HEK293 (cell line): Measurements from ENCODE around the gene TTC31.

Experiments
- CTCF ChIA-PET: fragments of 350-600 bp; formaldehyde crosslinking; extraction: SDS; loops from one replicate; lab custom pipeline; 2021; ENCODE audit warnings: antibody characterized with exemption; lab: Yijun Ruan, JAX
- POLR2A ChIA-PET: fragments of 300-600 bp; formaldehyde crosslinking; extraction: SDS; loops from one replicate; lab custom pipeline; 2020; ENCODE audit warnings: antibody characterized with exemption, inconsistent platforms; lab: Yijun Ruan, JAX
- H3K27ac ChIP-seq: fragments of 200-500 bp; sonication (Bioruptor generic); 2 replicates; pipeline ENCODE4 v1.5.1; 2014; ENCODE audit warnings: low read depth, low read length, control low read depth, inconsistent platforms; ENCODE audit errors: extremely low read depth
- H3K36me3 ChIP-seq, 2 experiments: fragments of 200-500 bp in 1 of 2; sonication (Bioruptor generic) in 1 of 2; 1 replicate in 1 of 2; 2 replicates in 1 of 2; pipeline ENCODE4 v1.5.1; 2014 to 2017; ENCODE audit warnings: inconsistent platforms in 2 of 2, low read length in 2 of 2; ENCODE audit not compliant: control insufficient read depth in 2 of 2, insufficient read depth in 1 of 2
- H3K4me1 ChIP-seq: fragments of 200-500 bp; sonication (Bioruptor generic); 2 replicates; pipeline ENCODE4 v1.5.1; 2014; ENCODE audit warnings: mild to moderate bottlenecking, low read length, inconsistent platforms; ENCODE audit not compliant: control insufficient read depth, insufficient read depth
- H3K4me3 ChIP-seq: 2 replicates; pipeline ENCODE4 v1.5.1; 2011; ENCODE audit warnings: low read depth, mild to moderate bottlenecking, control low read depth, low read length, moderate library complexity
- H3K9me3 ChIP-seq: fragments of 200-500 bp; sonication (Bioruptor generic); 2 replicates; pipeline ENCODE4 v1.5.1; 2014; ENCODE audit warnings: low read depth, low read length, inconsistent platforms; ENCODE audit not compliant: control insufficient read depth, insufficient read depth
- GLIS2 ChIP-seq: fragments of 450-650 bp; formaldehyde crosslinking; IDR thresholded peaks from 2 replicates; pipeline ENCODE4 v1.5.1; 2016; ENCODE audit warnings: missing biosample characterization, missing genetic modification characterization
- HOXA7 ChIP-seq: sonication (generic); formaldehyde crosslinking; IDR thresholded peaks from 2 replicates; pipeline ENCODE4 v1.8.1; 2022; ENCODE audit warnings: missing genetic modification reagents, borderline replicate concordance
- INSM2 ChIP-seq: fragments of 450-650 bp; formaldehyde crosslinking; IDR thresholded peaks from 2 replicates; pipeline ENCODE4 v1.5.1; 2016; ENCODE audit warnings: missing biosample characterization, missing genetic modification characterization
- OVOL3 ChIP-seq: fragments of 450-650 bp; formaldehyde crosslinking; IDR thresholded peaks from 2 replicates; pipeline ENCODE4 v1.5.1; 2016; ENCODE audit warnings: missing biosample characterization, missing genetic modification characterization
- ZNF10 ChIP-seq: fragments of 450-650 bp; formaldehyde crosslinking; IDR thresholded peaks from 2 replicates; pipeline ENCODE4 v1.5.1; 2017; ENCODE audit warnings: missing biosample characterization, missing genetic modification characterization
- ZNF155 ChIP-seq: fragments of 450-650 bp; formaldehyde crosslinking; IDR thresholded peaks from 2 replicates; pipeline ENCODE4 v1.5.1; 2016; ENCODE audit warnings: missing biosample characterization, missing genetic modification characterization
- ZNF169 ChIP-seq: fragments of 450-650 bp; formaldehyde crosslinking; IDR thresholded peaks from 2 replicates; pipeline ENCODE4 v1.5.1; 2016; ENCODE audit warnings: missing biosample characterization, missing genetic modification characterization
- ZNF274 ChIP-seq, 2 experiments: fragments of 200-500 bp in 1 of 2; fragments of 450-650 bp in 1 of 2; sonication (Bioruptor generic) in 1 of 2; formaldehyde crosslinking in 1 of 2; IDR thresholded peaks; 2 replicates each; pipeline versions ENCODE4 v1.5.1 to v1.6.1; 2014 to 2016; ENCODE audit warnings: borderline replicate concordance in 1 of 2, inconsistent platforms in 1 of 2, low read length in 1 of 2, missing biosample characterization in 1 of 2, missing genetic modification characterization in 1 of 2
- ZNF302 ChIP-seq: fragments of 450-650 bp; formaldehyde crosslinking; IDR thresholded peaks from 2 replicates; pipeline ENCODE4 v1.5.1; 2016; ENCODE audit warnings: missing biosample characterization, missing genetic modification characterization, low read depth
- ZNF366 ChIP-seq: fragments of 450-650 bp; formaldehyde crosslinking; conservative IDR thresholded peaks from 2 replicates; pipeline ENCODE4 v1.5.1; 2016; ENCODE audit warnings: missing biosample characterization, missing genetic modification characterization
- ZNF530 ChIP-seq: fragments of 450-650 bp; formaldehyde crosslinking; IDR thresholded peaks from 2 replicates; pipeline ENCODE4 v1.5.1; 2016; ENCODE audit warnings: low read depth, missing biosample characterization, missing genetic modification characterization
- ZNF549 ChIP-seq: fragments of 450-650 bp; IDR thresholded peaks from 2 replicates; pipeline ENCODE4 v1.5.1; 2018; ENCODE audit warnings: missing biosample characterization, missing genetic modification characterization, mild to moderate bottlenecking, inconsistent platforms, moderate library complexity
- ZNF555 ChIP-seq: fragments of 450-650 bp; formaldehyde crosslinking; conservative IDR thresholded peaks from 2 replicates; pipeline ENCODE4 v1.5.1; 2017; ENCODE audit warnings: missing biosample characterization, mild to moderate bottlenecking, missing genetic modification characterization, inconsistent platforms
- ZNF623 ChIP-seq: fragments of 450-650 bp; formaldehyde crosslinking; IDR thresholded peaks from 2 replicates; pipeline ENCODE4 v1.5.1; 2016; ENCODE audit warnings: missing biosample characterization, missing genetic modification characterization
- ZNF626 ChIP-seq: fragments of 450-650 bp; sonication (Bioruptor Pico); formaldehyde crosslinking; IDR thresholded peaks from 2 replicates; pipeline ENCODE4 v1.5.1; 2018; ENCODE audit warnings: missing biosample characterization, missing genetic modification characterization, inconsistent platforms
- ZNF654 ChIP-seq: fragments of 450-650 bp; formaldehyde crosslinking; IDR thresholded peaks from 2 replicates; pipeline ENCODE4 v1.5.1; 2016; ENCODE audit warnings: low read depth, missing biosample characterization, missing genetic modification characterization
- ZNF747 ChIP-seq: fragments of 450-650 bp; formaldehyde crosslinking; IDR thresholded peaks from 2 replicates; pipeline ENCODE4 v1.5.1; 2016; ENCODE audit warnings: missing biosample characterization, missing genetic modification characterization
- ZNF791 ChIP-seq: fragments of 450-650 bp; formaldehyde crosslinking; IDR thresholded peaks from 2 replicates; pipeline ENCODE4 v1.5.1; 2016; ENCODE audit warnings: missing biosample characterization, missing genetic modification characterization
- ZNF830 ChIP-seq: fragments of 450-650 bp; IDR thresholded peaks from 2 replicates; pipeline ENCODE4 v1.5.0; 2018; ENCODE audit warnings: missing biosample characterization, missing genetic modification characterization, low read depth, mild to moderate bottlenecking, moderate library complexity
- ZSCAN5A ChIP-seq: fragments of 450-650 bp; formaldehyde crosslinking; IDR thresholded peaks from 2 replicates; pipeline ENCODE4 v1.5.1; 2016; ENCODE audit warnings: missing biosample characterization, missing genetic modification characterization
- TF ChIP-seq, protein P1 (sequence below): fragments of 450-650 bp; formaldehyde crosslinking; IDR thresholded peaks from 2 replicates; pipeline ENCODE4 v1.5.1; 2017; ENCODE audit warnings: missing biosample characterization, missing genetic modification characterization
- TF ChIP-seq, protein P2 (sequence below): fragments of 450-650 bp; formaldehyde crosslinking; optimal IDR thresholded peaks from 2 replicates; pipeline ENCODE3; 2016; ENCODE audit warnings: missing biosample characterization, mild to moderate bottlenecking, missing genetic modification characterization
- TF ChIP-seq, protein P3 (sequence below): fragments of 450-650 bp; formaldehyde crosslinking; IDR thresholded peaks from 2 replicates; pipeline ENCODE4 v1.5.1; 2016; ENCODE audit warnings: missing biosample characterization, missing genetic modification characterization

TTC31 gene

DNA sequence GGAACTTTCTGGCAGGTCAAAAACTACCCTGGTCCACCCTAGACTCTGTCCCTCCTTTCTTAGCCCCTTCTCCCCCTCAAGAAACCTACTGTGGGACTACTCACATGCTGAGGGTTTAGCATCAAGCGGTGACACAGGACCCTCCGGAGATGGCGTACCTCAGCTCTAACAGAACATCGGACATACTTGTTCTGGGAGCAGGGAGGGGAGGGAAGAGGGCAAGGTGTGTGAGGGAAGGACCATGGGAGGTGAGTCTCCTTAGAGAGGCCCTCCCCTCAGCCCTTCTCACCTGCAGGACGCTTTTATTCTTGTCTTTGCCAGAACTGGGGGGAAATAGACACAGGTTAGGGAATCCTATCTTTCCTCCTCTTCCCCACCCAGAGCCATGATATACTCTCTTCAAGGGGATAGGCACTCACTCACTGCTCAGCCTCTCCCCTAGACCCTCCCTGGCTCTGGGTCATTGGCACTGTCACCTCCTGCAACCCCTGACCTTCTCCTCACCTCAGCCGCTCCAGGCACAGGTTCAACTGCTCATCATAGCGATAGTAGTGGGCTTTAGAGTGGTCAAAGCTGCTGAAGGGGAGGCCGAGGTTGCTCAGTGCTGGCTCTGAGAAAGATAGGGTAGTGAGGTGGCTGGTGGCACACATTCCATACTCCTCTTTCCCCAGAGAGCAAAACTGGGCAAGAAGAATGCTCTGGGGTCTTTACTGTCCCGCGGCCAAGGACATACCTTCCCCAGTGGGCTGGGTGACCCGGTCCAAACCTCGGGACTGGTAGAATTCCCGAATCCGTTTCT is 22.8 kb downstream of the TTC31 start:
- H3K4me3 ChIP-seq: no peak overlapping the region
- H3K9me3 ChIP-seq: no peaks in the 10 kb centered on the region
- POLR2A ChIA-PET: interaction anchor here (3.1 to 3.3 kb wide), 2 partner anchors 21 to 24 kb away, joined by 12 to 18 read pairs; partner anchors contain the start of genes AUP1, DQX1 and HTRA2
- peaks cover 4% of the 10 kb centered on the region; the same call in 1 of the 2 replicates for H3K4me1 ChIP-seq
- CTCF ChIA-PET: interaction anchor here (0.8 to 2.8 kb wide), 5 partner anchors 12 to 82 kb away, joined by 3 to 13 read pairs (median 4); partner anchors contain the start of genes CCDC142, DQX1 and TTC31
- TF ChIP-seq ZNF302: no peak
- TF ChIP-seq ZNF530 (tag by site-specific recombination): no peak
- no peak for TF ChIP-seq ZNF155 (tag by site-specific recombination)
- no peak for TF ChIP-seq ZNF555 (tag by site-specific recombination)
- TF ChIP-seq ZSCAN5A (tag by site-specific recombination): no peak
- TF ChIP-seq ZNF830 (tag by site-specific recombination): no peak
- TF ChIP-seq, protein P1, sequence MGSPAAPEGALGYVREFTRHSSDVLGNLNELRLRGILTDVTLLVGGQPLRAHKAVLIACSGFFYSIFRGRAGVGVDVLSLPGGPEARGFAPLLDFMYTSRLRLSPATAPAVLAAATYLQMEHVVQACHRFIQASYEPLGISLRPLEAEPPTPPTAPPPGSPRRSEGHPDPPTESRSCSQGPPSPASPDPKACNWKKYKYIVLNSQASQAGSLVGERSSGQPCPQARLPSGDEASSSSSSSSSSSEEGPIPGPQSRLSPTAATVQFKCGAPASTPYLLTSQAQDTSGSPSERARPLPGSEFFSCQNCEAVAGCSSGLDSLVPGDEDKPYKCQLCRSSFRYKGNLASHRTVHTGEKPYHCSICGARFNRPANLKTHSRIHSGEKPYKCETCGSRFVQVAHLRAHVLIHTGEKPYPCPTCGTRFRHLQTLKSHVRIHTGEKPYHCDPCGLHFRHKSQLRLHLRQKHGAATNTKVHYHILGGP (tag by site-specific recombination): no peak
- no peak for TF ChIP-seq OVOL3
- TF ChIP-seq ZNF747 (tag by site-specific recombination): no peak
- no peak for TF ChIP-seq ZNF791
- TF ChIP-seq, protein P2, sequence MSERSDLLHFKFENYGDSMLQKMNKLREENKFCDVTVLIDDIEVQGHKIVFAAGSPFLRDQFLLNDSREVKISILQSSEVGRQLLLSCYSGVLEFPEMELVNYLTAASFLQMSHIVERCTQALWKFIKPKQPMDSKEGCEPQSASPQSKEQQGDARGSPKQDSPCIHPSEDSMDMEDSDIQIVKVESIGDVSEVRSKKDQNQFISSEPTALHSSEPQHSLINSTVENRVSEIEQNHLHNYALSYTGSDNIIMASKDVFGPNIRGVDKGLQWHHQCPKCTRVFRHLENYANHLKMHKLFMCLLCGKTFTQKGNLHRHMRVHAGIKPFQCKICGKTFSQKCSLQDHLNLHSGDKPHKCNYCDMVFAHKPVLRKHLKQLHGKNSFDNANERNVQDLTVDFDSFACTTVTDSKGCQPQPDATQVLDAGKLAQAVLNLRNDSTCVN (tag by site-specific recombination): no peak
- no peak for TF ChIP-seq HOXA7 (CRISPR knock-in tag)
- TF ChIP-seq, protein P3, sequence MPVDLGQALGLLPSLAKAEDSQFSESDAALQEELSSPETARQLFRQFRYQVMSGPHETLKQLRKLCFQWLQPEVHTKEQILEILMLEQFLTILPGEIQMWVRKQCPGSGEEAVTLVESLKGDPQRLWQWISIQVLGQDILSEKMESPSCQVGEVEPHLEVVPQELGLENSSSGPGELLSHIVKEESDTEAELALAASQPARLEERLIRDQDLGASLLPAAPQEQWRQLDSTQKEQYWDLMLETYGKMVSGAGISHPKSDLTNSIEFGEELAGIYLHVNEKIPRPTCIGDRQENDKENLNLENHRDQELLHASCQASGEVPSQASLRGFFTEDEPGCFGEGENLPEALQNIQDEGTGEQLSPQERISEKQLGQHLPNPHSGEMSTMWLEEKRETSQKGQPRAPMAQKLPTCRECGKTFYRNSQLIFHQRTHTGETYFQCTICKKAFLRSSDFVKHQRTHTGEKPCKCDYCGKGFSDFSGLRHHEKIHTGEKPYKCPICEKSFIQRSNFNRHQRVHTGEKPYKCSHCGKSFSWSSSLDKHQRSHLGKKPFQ: no peak
- TF ChIP-seq ZNF623 (tag by site-specific recombination): no peak
- no peak for TF ChIP-seq ZNF169 (tag by site-specific recombination)
- H3K36me3 ChIP-seq: peaks cover 4 to 20% of the 10 kb centered on the region in 2 experiments; a peak in 2 of 3 replicates
- H3K27ac ChIP-seq: no peak overlapping the region

DNA sequence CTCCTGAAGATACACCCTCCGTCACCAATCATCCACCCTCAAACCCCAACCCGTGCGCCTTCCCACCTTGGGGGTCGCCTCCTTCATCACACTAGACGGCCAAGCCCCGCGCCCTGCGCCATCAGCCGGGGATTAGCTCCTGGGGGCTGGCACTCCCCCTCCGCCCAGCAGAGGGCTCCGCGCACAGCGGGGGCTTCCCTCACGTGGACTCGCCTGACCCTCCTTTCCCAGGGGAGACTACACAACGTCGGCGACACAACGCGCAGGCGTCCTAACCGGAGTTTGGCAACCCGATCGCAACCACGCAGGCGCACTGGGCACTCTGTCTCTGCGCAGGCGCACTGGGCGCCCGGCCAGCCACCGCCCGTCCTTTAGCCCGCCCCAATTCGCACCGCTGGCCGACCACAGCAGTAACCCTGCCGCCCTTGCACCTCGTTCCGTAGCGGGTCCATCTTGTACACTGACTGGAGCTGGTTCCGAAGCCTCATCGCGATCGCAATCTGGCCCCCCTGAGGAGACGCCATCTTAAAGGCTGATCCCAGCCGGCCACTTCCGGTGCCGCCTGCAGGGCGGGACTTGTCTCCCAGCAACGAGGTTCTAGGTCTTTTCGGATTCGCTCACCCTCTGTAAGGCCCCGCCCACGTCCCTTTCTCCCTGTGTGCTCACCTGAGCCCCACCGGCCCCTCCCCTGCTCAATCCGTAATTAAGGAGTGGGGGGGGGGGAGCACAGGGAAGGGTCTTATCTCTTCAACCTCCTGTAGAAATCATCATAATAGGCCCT is 24.5 kb downstream of the TTC31 start, which contains the start of gene PCGF1:
Gene PCGF1, minus strand, starts transcription at position 551 of the 781 bp plus-strand sequence. Its CDS starts 27 bp downstream, at position 524.
- CTCF ChIA-PET: interaction anchor here (0.9 to 1.2 kb wide), 2 partner anchors 25 to 73 kb away, joined by 4 read pairs; no protein-coding TSS in a partner anchor
- TF ChIP-seq ZNF549 (tag by site-specific recombination) (no peak), ZNF10 (tag by site-specific recombination) (no peak), ZNF626 (no peak), INSM2 (tag by site-specific recombination) (peak; percentile 37; the same call in 1 of the 2 replicates), GLIS2 (tag by site-specific recombination) (peak; percentile 98), ZNF274 (IDR thresholded peaks at IDR 0.05; ENCODE audit: low read length) (no peak), ZNF274 (tag by site-specific recombination; IDR thresholded peaks at IDR 0.05; ENCODE audit: borderline replicate concordance) (no peak), ZNF791 (no peak), ZNF366 (tag by site-specific recombination) (no peak; the same call in none of the 2 replicates), ZNF654 (tag by site-specific recombination) (no peak), ZSCAN5A (tag by site-specific recombination) (no peak)

More for the DNA sequence above, 24.5 kb downstream of the TTC31 start, which contains the start of gene PCGF1:
- Histone ChIP-seq H3K27ac (peak within 1 kb of the TSS; percentile 96), H3K4me3 (peak within 1 kb of the TSS; percentile 100), H3K36me3 (peaks cover 4 to 20% of the 10 kb centered on the region in 2 experiments; a peak in 2 of 3 replicates), H3K9me3 (no peaks in the 10 kb centered on the region), H3K4me1 (peaks cover 4% of the 10 kb centered on the region; the same call in 1 of the 2 replicates)
- POLR2A ChIA-PET: interaction anchor here (0.5 to 3.3 kb wide), 10 partner anchors 13 to 49 kb away, joined by 3 to 18 read pairs (median 5); partner anchors contain the start of genes AUP1, CCDC142, DQX1 and HTRA2
